NB4 (cell line): ENCODE results near the gene PPP2R5C.

Experiments
- DNase-seq: peaks from one replicate; pipeline ENCODE4 v3.0.0; 2010; ENCODE audit warnings: low read depth
- H3K4me3 ChIP-seq: one replicate; pipeline ENCODE4 v1.5.1; 2011; ENCODE audit warnings: mild to moderate bottlenecking, low read depth, low read length, moderate library complexity
- MYC ChIP-seq: IDR thresholded peaks from 2 replicates; pipeline ENCODE4 v1.6.1; 2011; ENCODE audit warnings: low read depth, low read length
- POLR2A ChIP-seq: IDR thresholded peaks from 2 replicates; pipeline ENCODE4 v1.6.1; 2011; ENCODE audit warnings: mild to moderate bottlenecking; ENCODE audit not compliant: insufficient read length; ENCODE audit errors: extremely low read depth
- TF ChIP-seq, protein P1 (sequence below): IDR thresholded peaks from one replicate; pipeline ENCODE4 v1.5.1; 2012; ENCODE audit warnings: low read depth, low read length
- TF ChIP-seq, protein P2 (sequence below): IDR thresholded peaks from 2 replicates; pipeline ENCODE4 v1.6.1; 2011; ENCODE audit warnings: low read depth, low read length

The PPP2R5C gene

DNA sequence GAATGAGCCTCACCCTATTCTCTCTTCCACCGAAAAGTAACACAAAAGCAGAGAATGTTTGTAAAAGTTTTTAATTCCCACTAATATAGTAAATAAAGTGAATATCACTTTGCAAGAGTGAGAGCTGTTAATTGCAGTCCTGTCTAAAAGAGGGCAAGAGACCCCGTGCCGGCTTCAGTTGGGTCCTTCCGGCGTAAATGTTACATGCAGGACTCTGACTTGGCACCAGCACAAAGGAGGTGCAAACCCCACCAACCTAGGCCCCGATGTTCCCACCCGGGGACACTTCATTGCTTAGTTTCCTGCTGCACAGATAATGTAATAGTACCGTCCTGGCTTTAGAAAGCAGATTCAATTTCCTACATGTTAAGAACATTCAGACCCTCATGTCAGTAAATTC is 136.9 kb downstream of the PPP2R5C start:
- TF ChIP-seq POLR2A: no peak
- TF ChIP-seq, protein P1, sequence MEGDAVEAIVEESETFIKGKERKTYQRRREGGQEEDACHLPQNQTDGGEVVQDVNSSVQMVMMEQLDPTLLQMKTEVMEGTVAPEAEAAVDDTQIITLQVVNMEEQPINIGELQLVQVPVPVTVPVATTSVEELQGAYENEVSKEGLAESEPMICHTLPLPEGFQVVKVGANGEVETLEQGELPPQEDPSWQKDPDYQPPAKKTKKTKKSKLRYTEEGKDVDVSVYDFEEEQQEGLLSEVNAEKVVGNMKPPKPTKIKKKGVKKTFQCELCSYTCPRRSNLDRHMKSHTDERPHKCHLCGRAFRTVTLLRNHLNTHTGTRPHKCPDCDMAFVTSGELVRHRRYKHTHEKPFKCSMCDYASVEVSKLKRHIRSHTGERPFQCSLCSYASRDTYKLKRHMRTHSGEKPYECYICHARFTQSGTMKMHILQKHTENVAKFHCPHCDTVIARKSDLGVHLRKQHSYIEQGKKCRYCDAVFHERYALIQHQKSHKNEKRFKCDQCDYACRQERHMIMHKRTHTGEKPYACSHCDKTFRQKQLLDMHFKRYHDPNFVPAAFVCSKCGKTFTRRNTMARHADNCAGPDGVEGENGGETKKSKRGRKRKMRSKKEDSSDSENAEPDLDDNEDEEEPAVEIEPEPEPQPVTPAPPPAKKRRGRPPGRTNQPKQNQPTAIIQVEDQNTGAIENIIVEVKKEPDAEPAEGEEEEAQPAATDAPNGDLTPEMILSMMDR: no peak
- TF ChIP-seq MYC: no peak
- TF ChIP-seq, protein P2, sequence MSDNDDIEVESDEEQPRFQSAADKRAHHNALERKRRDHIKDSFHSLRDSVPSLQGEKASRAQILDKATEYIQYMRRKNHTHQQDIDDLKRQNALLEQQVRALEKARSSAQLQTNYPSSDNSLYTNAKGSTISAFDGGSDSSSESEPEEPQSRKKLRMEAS: no peak
- no peak overlapping the region for H3K4me3 ChIP-seq
- DNase-seq: no peak

DNA sequence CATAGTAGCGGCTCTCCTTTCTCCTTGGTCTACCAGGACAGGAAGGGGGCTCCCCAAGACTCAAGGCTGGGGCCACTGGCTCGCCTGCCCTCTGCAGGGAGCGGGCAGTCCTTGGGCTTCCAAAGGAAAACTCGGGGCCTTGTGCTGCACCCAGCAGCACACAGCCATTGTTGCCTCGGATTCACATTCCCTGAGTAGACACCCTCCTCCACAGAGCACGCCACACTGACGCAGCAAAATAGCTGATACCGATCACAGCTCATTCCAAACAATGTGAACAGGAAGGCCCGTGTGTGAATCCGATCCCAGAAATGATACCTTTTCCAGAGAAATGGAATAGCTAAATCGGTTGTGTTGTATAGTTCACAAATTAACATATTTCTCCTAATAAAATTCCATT is 137.8 kb downstream of the PPP2R5C start:
- H3K4me3 ChIP-seq: no peak overlapping the region
- TF ChIP-seq POLR2A (no peak), MYC (no peak)
- TF ChIP-seq, protein P1: no peak
- TF ChIP-seq, protein P2: no peak
- no peak for DNase-seq

DNA sequence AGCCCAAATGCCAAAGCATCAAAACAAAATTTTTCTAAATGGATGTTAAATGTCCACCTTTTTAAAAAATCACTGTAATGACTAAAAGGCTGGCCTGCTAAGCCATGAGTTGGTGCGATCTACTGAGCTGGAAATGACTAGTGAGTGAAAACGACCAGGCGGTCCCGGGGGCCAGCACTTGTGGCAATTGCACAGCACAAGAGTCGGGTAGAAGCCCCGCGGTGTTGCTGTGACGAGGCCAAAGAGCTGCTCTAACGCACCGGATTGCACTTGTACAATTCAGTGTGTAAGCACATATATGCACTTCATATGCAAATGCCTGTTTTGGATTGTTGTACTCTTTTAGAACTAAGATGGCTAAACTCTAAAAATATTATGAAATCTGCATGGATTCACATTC is 138.7 kb downstream of the PPP2R5C start:
- DNase-seq: no peak
- H3K4me3 ChIP-seq: no peak overlapping the region
- TF ChIP-seq, protein P2: no peak

DNA sequence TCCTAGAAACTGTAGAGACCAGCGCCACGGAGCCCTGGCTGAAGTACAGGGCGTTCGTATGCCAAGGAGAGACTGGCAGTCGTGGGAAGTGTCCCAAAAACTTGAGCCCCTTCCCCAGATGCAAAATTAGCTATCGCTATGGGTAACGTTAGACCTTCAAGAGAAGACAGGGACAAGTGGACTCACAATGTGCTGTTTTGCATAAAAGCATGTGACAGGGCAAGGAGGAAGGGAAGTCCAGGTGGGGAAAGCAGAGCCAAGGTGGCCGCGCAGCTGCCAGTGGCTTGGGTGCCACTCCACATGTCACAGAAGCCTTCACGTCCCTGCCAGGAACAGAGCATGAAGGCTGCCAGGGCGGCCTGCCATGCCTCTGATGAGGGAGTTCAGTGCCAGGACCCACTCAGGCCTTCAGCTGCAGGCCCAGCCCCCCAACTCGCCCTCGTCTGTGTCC is 141.6 kb downstream of the PPP2R5C start:
- TF ChIP-seq MYC (no peak), POLR2A (no peak)
- TF ChIP-seq, protein P1: no peak
- TF ChIP-seq, protein P2: no peak
- H3K4me3 ChIP-seq: no peak overlapping the region
- no peak for DNase-seq

DNA sequence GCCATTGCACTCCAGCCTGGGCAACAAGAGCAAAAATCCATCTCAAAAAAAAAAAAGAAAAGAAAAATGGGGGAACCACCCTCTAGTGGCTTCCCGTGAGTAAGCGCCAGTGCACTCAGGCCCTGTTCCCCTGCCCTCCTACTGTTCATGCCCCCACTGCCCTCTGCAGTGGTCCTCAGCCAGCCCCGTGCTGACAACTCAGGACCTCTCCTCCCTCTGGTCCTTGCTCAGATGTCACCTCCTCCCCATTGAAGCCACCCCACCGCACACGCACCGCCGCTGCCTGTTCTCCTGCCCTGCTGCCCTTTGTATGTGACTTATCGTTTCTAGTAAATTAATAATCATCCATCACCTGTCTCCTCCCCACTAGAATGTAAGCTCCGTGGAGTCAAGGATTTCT is 144.1 kb downstream of the PPP2R5C start:
- TF ChIP-seq, protein P2: no peak
- TF ChIP-seq POLR2A (no peak), MYC (no peak)
- TF ChIP-seq, protein P1: no peak
- DNase-seq: no peak
- no peak overlapping the region for H3K4me3 ChIP-seq

DNA sequence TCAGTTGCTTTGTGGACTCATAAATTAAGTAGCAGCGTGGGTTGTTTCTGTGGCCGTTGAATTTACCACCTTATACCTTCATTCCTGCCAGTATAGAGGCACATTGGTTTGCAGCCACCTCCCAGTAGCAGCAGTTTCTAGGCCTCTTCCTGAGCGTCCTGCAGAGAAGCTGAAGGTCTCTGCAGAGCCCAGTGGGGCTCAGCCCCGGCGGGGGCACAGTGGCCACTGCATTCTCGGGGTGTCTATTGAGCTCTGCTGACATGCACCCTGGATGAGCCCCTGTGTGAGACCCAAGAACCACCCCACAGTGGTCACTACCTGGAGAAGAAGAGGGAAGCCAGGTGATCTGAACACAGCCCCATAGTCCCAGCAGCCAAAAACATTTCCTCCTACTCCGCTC is 145.1 kb downstream of the PPP2R5C start:
- no peak for DNase-seq
- H3K4me3 ChIP-seq: no peak overlapping the region
- TF ChIP-seq, protein P1: no peak
- TF ChIP-seq MYC: no peak
- TF ChIP-seq POLR2A: no peak
- TF ChIP-seq, protein P2: no peak
